Peyer's patch (tissue), 4 donors: Measurements from ENCODE around the gene PACSIN2.

Experiments
- POLR2A ChIP-seq, 2 donors: fragments of 450-650 bp; IDR thresholded peaks; one replicate each; pipeline ENCODE4 v1.5.1; 2017; ENCODE audit warnings: antibody characterized with exemption in 2 of 2, mild to moderate bottlenecking in 2 of 2, moderate library complexity in 2 of 2
- TF ChIP-seq, protein P1 (sequence below), 6 experiments: fragments of 450-650 bp in 4 of 6; fragments of 200-600 bp in 2 of 6; sonication (generic) in 1 of 6; IDR thresholded peaks; one replicate each; pipeline ENCODE4 v1.5.1; 2017 to 2019; ENCODE audit warnings: antibody characterized with exemption in 6 of 6, mild to moderate bottlenecking in 3 of 6, moderate library complexity in 1 of 6

DNA sequence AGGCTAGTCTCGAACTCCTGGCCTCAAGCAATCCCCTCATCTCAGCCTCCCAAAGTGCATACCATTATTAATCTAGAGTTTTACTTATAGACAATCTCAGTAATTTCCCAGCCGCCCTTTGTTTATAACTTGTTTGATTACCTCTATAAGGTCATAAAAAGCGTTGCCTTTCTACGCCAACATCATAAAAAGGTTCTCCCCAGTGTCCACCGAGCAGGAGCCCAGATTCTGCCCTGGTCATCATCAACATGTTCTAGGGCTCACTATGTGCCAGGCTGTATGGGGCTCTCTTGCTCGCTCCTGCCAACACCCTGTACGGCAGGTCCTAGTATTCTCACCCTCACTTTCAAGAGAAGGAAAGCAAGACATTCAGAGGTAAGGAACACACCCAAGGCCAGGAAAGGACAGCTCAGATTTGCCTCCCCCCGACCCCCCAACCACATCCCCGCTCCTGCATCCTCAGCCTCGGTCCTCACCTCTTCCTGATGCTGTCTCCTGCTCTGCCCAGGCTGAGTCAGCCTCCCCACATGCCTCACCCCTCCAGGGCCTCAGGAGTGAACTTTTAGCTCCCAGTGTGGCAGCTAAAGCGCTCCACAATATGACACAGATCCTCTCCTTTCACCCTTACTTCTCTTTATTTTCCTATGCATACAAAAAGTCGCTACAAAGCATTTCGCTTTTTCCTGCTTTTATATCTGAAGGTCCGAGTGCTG is 172.1 kb downstream of the PACSIN2 start:
- TF ChIP-seq, protein P1, sequence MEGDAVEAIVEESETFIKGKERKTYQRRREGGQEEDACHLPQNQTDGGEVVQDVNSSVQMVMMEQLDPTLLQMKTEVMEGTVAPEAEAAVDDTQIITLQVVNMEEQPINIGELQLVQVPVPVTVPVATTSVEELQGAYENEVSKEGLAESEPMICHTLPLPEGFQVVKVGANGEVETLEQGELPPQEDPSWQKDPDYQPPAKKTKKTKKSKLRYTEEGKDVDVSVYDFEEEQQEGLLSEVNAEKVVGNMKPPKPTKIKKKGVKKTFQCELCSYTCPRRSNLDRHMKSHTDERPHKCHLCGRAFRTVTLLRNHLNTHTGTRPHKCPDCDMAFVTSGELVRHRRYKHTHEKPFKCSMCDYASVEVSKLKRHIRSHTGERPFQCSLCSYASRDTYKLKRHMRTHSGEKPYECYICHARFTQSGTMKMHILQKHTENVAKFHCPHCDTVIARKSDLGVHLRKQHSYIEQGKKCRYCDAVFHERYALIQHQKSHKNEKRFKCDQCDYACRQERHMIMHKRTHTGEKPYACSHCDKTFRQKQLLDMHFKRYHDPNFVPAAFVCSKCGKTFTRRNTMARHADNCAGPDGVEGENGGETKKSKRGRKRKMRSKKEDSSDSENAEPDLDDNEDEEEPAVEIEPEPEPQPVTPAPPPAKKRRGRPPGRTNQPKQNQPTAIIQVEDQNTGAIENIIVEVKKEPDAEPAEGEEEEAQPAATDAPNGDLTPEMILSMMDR (IDR thresholded peaks at IDR 0.05) = no peak
- TF ChIP-seq POLR2A (IDR thresholded peaks at IDR 0.05) = no peak
